ENCODE measurements around the gene STXBP5.
"Not testable (repeated sequence)": the region's sequence is repeated elsewhere in the genome, so short reads cannot be mapped to it uniquely, and the experiment has no call there.

STXBP5 gene

GRCh38 chr6:147244832-147245231 lies 40.6 kb downstream of the STXBP5 start:
- no peak for DNase-seq (ENCODE audit: low read depth in 2 of 3, low spot score in 1 of 3)

GRCh38 chr6:147245693-147246092 lies 41.5 kb downstream of the STXBP5 start:
- no peak for DNase-seq (ENCODE audit: low read depth in 2 of 3, low spot score in 1 of 3)

GRCh38 chr6:147246853-147247635 lies 42.8 kb downstream of the STXBP5 start:
- DNase-seq (ENCODE audit: low read depth in 2 of 3, low spot score in 1 of 3): no peak

GRCh38 chr6:147248859-147249258 lies 44.6 kb downstream of the STXBP5 start:
- DNase-seq (ENCODE audit: low read depth in 2 of 3, low spot score in 1 of 3): no peak

- no peak for DNase-seq (ENCODE audit: low read depth in 2 of 3, low spot score in 1 of 3)
Measured at GRCh38 chr6:147251072-147251471, 46.9 kb downstream of the STXBP5 start.

- DNase-seq (ENCODE audit: low read depth in 2 of 3, low spot score in 1 of 3): not testable (repeated sequence)
Measured at GRCh38 chr6:147254929-147255473, 50.8 kb downstream of the STXBP5 start.

- no peak for DNase-seq (ENCODE audit: low read depth in 2 of 3, low spot score in 1 of 3)
Measured at GRCh38 chr6:147255948-147256674, 51.9 kb downstream of the STXBP5 start.

GRCh38 chr6:147257760-147258159 lies 53.5 kb downstream of the STXBP5 start:
- DNase-seq (ENCODE audit: low read depth in 2 of 3, low spot score in 1 of 3): no peak

- no peak for DNase-seq (ENCODE audit: low read depth in 2 of 3, low spot score in 1 of 3)
Measured at GRCh38 chr6:147260091-147260490, 55.9 kb downstream of the STXBP5 start.

GRCh38 chr6:147262946-147263345 lies 58.7 kb downstream of the STXBP5 start:
- DNase-seq (ENCODE audit: low read depth in 2 of 3, low spot score in 1 of 3): no peak

- DNase-seq (ENCODE audit: low read depth in 2 of 3, low spot score in 1 of 3): no peak
Measured at GRCh38 chr6:147266821-147267220, 62.6 kb downstream of the STXBP5 start.

- DNase-seq (ENCODE audit: low read depth in 2 of 3, low spot score in 1 of 3): no peak
Measured at GRCh38 chr6:147267658-147268057, 63.4 kb downstream of the STXBP5 start.

- DNase-seq (ENCODE audit: low read depth in 2 of 3, low spot score in 1 of 3): no peak
Measured at GRCh38 chr6:147268254-147268653, 64.0 kb downstream of the STXBP5 start.

GRCh38 chr6:147274012-147274411 lies 69.8 kb downstream of the STXBP5 start:
- no peak for DNase-seq (ENCODE audit: low read depth in 2 of 3, low spot score in 1 of 3)

- no peak for DNase-seq (ENCODE audit: low read depth in 2 of 3, low spot score in 1 of 3)
Measured at GRCh38 chr6:147274776-147275175, 70.6 kb downstream of the STXBP5 start.

- DNase-seq (ENCODE audit: low read depth in 2 of 3, low spot score in 1 of 3): no peak
Measured at GRCh38 chr6:147278891-147279290, 74.7 kb downstream of the STXBP5 start.

- no peak for DNase-seq (ENCODE audit: low read depth in 2 of 3, low spot score in 1 of 3)
Measured at GRCh38 chr6:147279427-147279826, 75.2 kb downstream of the STXBP5 start.

GRCh38 chr6:147281895-147282565 lies 77.8 kb downstream of the STXBP5 start:
- no peak for DNase-seq (ENCODE audit: low read depth in 2 of 3, low spot score in 1 of 3)

GRCh38 chr6:147282566-147282959 lies 78.3 kb downstream of the STXBP5 start:
- DNase-seq (ENCODE audit: low read depth in 2 of 3, low spot score in 1 of 3): no peak

GRCh38 chr6:147283460-147283859 lies 79.2 kb downstream of the STXBP5 start:
- no peak for DNase-seq (ENCODE audit: low read depth in 2 of 3, low spot score in 1 of 3)

GRCh38 chr6:147285087-147285855 lies 81.1 kb downstream of the STXBP5 start:
- no peak for DNase-seq (ENCODE audit: low read depth in 2 of 3, low spot score in 1 of 3)

Data from stimulated activated CD4-positive, alpha-beta T cell treated with anti-CD3 and anti-CD28 coated beads, Interleukin-12 subunit alpha, Interleukin-12 subunit beta, amount 100 ng/mL, for 48 hours (primary cell).